ENCODE measurements around the gene ANP32E.
A peak's percentile ranks its signal among the peaks of the same experiment; 100 is the strongest.

Gene ANP32E

DNA sequence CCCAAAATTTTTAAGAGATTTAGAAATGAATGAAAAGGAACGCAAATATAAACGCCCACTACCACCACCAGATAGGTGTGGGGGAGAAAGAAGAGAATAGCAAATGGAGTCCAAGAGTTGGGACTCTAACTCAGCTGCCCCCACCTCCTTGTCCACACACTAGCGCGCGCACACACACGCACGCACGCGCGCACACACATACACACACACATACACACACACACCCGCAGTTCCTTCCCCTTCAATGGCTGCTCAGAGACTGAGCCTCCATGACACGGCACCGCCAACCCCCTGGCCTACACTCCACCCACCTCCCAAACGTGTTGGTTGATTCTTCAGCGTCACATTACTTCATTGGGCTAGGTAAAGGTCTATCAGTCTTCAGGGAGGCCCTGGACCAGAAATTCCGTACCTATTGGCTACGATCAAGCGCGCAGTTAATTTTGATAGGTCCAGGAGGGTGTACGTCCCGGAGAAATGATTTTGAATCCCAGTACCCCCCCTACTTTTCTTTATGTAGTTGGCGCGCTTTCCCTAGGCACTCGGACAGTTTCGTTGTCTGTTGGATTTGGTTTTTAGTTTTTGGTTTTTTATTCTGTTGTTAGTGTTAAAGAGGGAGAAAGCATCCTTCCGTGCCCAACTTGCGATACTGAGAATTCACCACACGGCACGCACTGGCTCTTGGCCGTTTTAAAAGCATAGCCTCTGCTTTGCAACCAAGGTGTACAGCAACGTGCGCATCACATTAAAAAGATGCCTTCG is at the start of gene ANP32E (continued):
- TF ChIP-seq HOXA7 (CRISPR knock-in tag; IDR thresholded peaks at IDR 0.05; ENCODE audit: borderline replicate concordance) (no peak), KLF7 (tag by site-specific recombination; IDR thresholded peaks at IDR 0.05; ENCODE audit: borderline replicate concordance) (peak; percentile 72; the same call in 1 of the 2 replicates), ZNF335 (tag by site-specific recombination; conservative IDR thresholded peaks at IDR 0.05) (peak; percentile 81), ZBTB20 (tag by site-specific recombination; IDR thresholded peaks at IDR 0.05) (peak; percentile 67; the same call in 1 of the 2 replicates), ZNF324 (tag by site-specific recombination; IDR thresholded peaks at IDR 0.05) (peak; percentile 95), ZNF121 (tag by site-specific recombination; IDR thresholded peaks at IDR 0.05) (no peak), ZBTB49 (tag by site-specific recombination; IDR thresholded peaks at IDR 0.05; ENCODE audit: low read depth) (no peak), ZNF580 (tag by site-specific recombination; IDR thresholded peaks at IDR 0.05) (peak; percentile 87), PRDM6 (tag by site-specific recombination; IDR thresholded peaks at IDR 0.05) (peak; percentile 87), ZNF416 (tag by site-specific recombination; IDR thresholded peaks at IDR 0.05) (no peak), ZNF26 (tag by site-specific recombination; IDR thresholded peaks at IDR 0.05) (no peak), ZBTB8A (tag by site-specific recombination; IDR thresholded peaks at IDR 0.05) (peak; percentile 51; the same call in 1 of the 2 replicates), ZBTB1 (tag by site-specific recombination; IDR thresholded peaks at IDR 0.05) (peak; percentile 91; the same call in 1 of the 2 replicates), ZNF350 (tag by site-specific recombination; IDR thresholded peaks at IDR 0.05) (no peak), ZFHX2 (tag by site-specific recombination; conservative IDR thresholded peaks at IDR 0.05) (peak; percentile 97)
- TF ChIP-seq, protein P1, sequence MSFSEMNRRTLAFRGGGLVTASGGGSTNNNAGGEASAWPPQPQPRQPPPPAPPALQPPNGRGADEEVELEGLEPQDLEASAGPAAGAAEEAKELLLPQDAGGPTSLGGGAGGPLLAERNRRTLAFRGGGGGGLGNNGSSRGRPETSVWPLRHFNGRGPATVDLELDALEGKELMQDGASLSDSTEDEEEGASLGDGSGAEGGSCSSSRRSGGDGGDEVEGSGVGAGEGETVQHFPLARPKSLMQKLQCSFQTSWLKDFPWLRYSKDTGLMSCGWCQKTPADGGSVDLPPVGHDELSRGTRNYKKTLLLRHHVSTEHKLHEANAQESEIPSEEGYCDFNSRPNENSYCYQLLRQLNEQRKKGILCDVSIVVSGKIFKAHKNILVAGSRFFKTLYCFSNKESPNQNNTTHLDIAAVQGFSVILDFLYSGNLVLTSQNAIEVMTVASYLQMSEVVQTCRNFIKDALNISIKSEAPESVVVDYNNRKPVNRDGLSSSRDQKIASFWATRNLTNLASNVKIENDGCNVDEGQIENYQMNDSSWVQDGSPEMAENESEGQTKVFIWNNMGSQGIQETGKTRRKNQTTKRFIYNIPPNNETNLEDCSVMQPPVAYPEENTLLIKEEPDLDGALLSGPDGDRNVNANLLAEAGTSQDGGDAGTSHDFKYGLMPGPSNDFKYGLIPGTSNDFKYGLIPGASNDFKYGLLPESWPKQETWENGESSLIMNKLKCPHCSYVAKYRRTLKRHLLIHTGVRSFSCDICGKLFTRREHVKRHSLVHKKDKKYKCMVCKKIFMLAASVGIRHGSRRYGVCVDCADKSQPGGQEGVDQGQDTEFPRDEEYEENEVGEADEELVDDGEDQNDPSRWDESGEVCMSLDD (tag by site-specific recombination; IDR thresholded peaks at IDR 0.05) = peak; percentile 94
- TF ChIP-seq, protein P2, sequence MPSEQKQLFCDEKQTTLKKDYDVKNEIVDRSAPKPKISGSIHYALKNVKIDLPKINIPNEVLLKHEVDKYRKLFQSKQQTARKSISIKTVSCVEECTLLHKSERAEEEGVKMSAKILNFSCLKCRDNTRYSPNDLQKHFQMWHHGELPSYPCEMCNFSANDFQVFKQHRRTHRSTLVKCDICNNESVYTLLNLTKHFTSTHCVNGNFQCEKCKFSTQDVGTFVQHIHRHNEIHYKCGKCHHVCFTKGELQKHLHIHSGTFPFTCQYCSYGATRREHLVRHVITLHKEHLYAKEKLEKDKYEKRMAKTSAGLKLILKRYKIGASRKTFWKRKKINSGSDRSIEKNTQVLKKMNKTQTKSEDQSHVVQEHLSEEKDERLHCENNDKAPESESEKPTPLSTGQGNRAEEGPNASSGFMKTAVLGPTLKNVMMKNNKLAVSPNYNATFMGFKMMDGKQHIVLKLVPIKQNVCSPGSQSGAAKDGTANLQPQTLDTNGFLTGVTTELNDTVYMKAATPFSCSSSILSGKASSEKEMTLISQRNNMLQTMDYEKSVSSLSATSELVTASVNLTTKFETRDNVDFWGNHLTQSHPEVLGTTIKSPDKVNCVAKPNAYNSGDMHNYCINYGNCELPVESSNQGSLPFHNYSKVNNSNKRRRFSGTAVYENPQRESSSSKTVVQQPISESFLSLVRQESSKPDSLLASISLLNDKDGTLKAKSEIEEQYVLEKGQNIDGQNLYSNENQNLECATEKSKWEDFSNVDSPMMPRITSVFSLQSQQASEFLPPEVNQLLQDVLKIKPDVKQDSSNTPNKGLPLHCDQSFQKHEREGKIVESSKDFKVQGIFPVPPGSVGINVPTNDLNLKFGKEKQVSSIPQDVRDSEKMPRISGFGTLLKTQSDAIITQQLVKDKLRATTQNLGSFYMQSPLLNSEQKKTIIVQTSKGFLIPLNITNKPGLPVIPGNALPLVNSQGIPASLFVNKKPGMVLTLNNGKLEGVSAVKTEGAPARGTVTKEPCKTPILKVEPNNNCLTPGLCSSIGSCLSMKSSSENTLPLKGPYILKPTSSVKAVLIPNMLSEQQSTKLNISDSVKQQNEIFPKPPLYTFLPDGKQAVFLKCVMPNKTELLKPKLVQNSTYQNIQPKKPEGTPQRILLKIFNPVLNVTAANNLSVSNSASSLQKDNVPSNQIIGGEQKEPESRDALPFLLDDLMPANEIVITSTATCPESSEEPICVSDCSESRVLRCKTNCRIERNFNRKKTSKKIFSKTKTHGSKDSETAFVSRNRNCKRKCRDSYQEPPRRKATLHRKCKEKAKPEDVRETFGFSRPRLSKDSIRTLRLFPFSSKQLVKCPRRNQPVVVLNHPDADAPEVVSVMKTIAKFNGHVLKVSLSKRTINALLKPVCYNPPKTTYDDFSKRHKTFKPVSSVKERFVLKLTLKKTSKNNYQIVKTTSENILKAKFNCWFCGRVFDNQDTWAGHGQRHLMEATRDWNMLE (tag by site-specific recombination; conservative IDR thresholded peaks at IDR 0.05; ENCODE audit: low read depth) = 0 out of 2 replicates have a peak, but pooled peaks have one; percentile 10
- TF ChIP-seq, protein P3, sequence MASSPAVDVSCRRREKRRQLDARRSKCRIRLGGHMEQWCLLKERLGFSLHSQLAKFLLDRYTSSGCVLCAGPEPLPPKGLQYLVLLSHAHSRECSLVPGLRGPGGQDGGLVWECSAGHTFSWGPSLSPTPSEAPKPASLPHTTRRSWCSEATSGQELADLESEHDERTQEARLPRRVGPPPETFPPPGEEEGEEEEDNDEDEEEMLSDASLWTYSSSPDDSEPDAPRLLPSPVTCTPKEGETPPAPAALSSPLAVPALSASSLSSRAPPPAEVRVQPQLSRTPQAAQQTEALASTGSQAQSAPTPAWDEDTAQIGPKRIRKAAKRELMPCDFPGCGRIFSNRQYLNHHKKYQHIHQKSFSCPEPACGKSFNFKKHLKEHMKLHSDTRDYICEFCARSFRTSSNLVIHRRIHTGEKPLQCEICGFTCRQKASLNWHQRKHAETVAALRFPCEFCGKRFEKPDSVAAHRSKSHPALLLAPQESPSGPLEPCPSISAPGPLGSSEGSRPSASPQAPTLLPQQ (tag by site-specific recombination; IDR thresholded peaks at IDR 0.05) = peak; percentile 96
- TF ChIP-seq, protein P4, sequence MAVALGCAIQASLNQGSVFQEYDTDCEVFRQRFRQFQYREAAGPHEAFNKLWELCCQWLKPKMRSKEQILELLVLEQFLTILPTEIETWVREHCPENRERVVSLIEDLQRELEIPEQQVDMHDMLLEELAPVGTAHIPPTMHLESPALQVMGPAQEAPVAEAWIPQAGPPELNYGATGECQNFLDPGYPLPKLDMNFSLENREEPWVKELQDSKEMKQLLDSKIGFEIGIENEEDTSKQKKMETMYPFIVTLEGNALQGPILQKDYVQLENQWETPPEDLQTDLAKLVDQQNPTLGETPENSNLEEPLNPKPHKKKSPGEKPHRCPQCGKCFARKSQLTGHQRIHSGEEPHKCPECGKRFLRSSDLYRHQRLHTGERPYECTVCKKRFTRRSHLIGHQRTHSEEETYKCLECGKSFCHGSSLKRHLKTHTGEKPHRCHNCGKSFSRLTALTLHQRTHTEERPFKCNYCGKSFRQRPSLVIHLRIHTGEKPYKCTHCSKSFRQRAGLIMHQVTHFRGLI (tag by site-specific recombination; IDR thresholded peaks at IDR 0.05) = no peak

Data from HEK293 (cell line).